Kidney epithelial cell (primary cell): ENCODE measurements around the gene PDE11A. TPM values are rescaled to one million over a fixed set of nuclear protein-coding genes. Genes with fewer than 3 reads are reported as not detected.

Experiments used
- DNase-seq: peaks from one replicate; pipeline ENCODE4 v3.0.0-alpha.2; 2010; ENCODE audit warnings: low read depth
- H3K27me3 ChIP-seq: 2 replicates; pipeline ENCODE4 v1.6.0; 2011; ENCODE audit warnings: low read length; ENCODE audit not compliant: control insufficient read depth, insufficient read depth
- H3K36me3 ChIP-seq: 2 replicates; pipeline ENCODE4 v1.5.1; 2011; ENCODE audit warnings: low read length; ENCODE audit not compliant: control insufficient read depth, insufficient read depth
- H3K4me3 ChIP-seq: 2 replicates; pipeline ENCODE4 v1.5.1; 2011; ENCODE audit warnings: low read depth, mild to moderate bottlenecking, control low read depth, low read length
- CTCF ChIP-seq: IDR thresholded peaks from 2 replicates; pipeline ENCODE4 v1.5.1; 2011; ENCODE audit warnings: mild to moderate bottlenecking, moderate library complexity, low read length, control low read depth, inconsistent platforms; ENCODE audit not compliant: insufficient read depth, poor library complexity, severe bottlenecking
- total RNA-seq: library from RNA; depleted of rRNA; stranded (reverse); fragments of >200 nt; gene quantifications from 2 replicates; pipeline ENCODE4 v1.2.3, GENCODE V29; 2015

PDE11A gene
- total RNA-seq, 1 donor from 2014 or later: 0.13 TPM

- peak; percentile 68 for TF ChIP-seq CTCF
- Histone ChIP-seq H3K4me3 (no peak overlapping the region), H3K36me3 (no peaks in the 10 kb centered on the region), H3K27me3 (no peaks in the 10 kb centered on the region)
- DNase-seq: peak; percentile 18
Measured at GRCh38 chr2:177604271-177605065, 468.1 kb downstream of the PDE11A start.

- DNase-seq: no peak
- no peaks in the 10 kb centered on the region for H3K27me3 ChIP-seq
- no peaks in the 10 kb centered on the region for H3K36me3 ChIP-seq
- no peak for TF ChIP-seq CTCF
- H3K4me3 ChIP-seq: no peak overlapping the region
Measured at GRCh38 chr2:177603768-177604167, 468.8 kb downstream of the PDE11A start.

GRCh38 chr2:177603181-177603580 is 469.4 kb downstream of the PDE11A start:
- DNase-seq: no peak
- no peak for TF ChIP-seq CTCF
- H3K27me3 ChIP-seq: no peaks in the 10 kb centered on the region
- no peak overlapping the region for H3K4me3 ChIP-seq
- H3K36me3 ChIP-seq: no peaks in the 10 kb centered on the region

- Histone ChIP-seq H3K4me3 (no peak overlapping the region), H3K27me3 (no peaks in the 10 kb centered on the region), H3K36me3 (no peaks in the 10 kb centered on the region)
- no peak for TF ChIP-seq CTCF
- no peak for DNase-seq
Measured at GRCh38 chr2:177602611-177603164, 469.9 kb downstream of the PDE11A start.

- DNase-seq: no peak
- Histone ChIP-seq H3K27me3 (no peaks in the 10 kb centered on the region), H3K4me3 (no peak overlapping the region), H3K36me3 (no peaks in the 10 kb centered on the region)
- no peak for TF ChIP-seq CTCF
Measured at GRCh38 chr2:177600917-177601316, 471.7 kb downstream of the PDE11A start.
